GM12801 (cell line): ENCODE measurements around the gene ATP6V1G1.

ENCODE experiments used
- CTCF ChIP-seq: IDR thresholded peaks from one replicate; pipeline ENCODE4 v1.5.1; 2011; ENCODE audit warnings: control low read depth; ENCODE audit not compliant: insufficient read length; ENCODE audit errors: extremely low read depth

Gene ATP6V1G1

GRCh38 chr9:114565204-114565603, 22.4 kb upstream of the ATP6V1G1 start:
- TF ChIP-seq CTCF, result no peak

- no peak for TF ChIP-seq CTCF
Measured at GRCh38 chr9:114570742-114571141, 16.8 kb upstream of the ATP6V1G1 start.

- TF ChIP-seq CTCF, result no peak
Measured at GRCh38 chr9:114571391-114571790, 16.2 kb upstream of the ATP6V1G1 start.

- TF ChIP-seq CTCF, result no peak
Measured at GRCh38 chr9:114572199-114572598, 15.4 kb upstream of the ATP6V1G1 start.

GRCh38 chr9:114574438-114574837, 13.1 kb upstream of the ATP6V1G1 start:
- TF ChIP-seq CTCF, result no peak

GRCh38 chr9:114580609-114581193, 6.9 kb upstream of the ATP6V1G1 start:
- no peak for TF ChIP-seq CTCF

- no peak for TF ChIP-seq CTCF
Measured at GRCh38 chr9:114583371-114584155, 4.0 kb upstream of the ATP6V1G1 start.
